Measurements from ENCODE around the gene TMEM11.

TMEM11 gene

DNA sequence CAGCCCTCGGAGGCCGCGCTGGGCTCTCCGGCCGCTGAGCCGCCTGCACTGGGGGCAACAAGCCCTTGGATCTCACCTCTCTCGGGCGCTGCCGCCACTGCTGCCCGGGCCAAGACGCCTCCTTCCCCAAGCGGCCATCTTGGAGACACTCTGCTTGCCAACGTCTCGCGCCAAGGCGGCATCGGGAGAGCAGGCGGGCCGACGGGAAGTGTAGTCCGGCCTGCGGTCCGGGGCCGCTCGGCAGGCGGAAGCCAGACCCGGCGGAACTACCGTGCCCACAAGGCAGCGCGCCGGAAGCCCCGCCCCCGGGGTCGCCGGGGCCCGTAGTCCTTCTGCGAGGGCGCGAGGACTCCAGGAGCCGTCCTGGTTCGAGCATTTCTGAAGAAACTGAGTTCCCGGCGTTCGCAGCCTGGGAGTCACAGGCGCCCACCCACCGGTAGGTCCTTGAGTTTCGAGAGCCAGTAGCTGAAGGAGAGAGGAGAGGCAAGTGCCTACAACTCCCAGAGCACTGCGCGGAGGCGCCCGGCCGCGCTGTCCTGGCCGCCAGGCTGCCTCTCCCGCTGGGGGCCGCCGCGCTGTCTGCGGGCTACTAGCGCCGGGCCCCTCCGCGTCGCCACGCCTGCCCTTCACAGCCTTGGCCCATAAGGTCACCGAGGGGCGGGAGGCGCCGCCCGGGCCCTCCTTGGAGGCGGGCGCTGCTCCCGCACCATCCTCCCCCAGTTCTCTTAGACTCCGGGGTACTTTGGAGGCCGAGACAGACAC, at the start of gene TMEM11:
TMEM11 (minus strand) TSS at position 147 of the 762 bp plus-strand sequence; CDS start at position 138, 9 bp downstream.
- peak; percentile 96 for DNase-seq (ENCODE audit: low read depth)

DNA sequence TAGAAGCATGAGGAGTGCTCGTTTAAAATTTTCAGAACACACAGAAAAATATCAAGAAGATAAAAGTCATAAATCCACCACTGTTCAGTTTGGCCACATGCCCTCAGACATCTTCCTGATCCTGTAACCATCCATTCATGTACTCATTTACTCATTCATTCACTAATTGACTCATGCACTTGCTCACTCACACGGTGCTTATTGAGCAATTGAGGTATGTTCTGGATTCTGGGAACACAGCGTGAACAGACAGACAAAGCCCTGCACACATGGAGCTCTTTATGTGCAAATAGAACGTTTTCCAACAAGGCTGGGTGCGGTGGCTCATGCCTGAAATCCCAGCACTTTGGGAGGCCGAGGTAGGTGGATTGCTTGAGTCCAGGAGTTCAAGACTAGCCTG, 49.4 kb upstream of the TMEM11 start:
- no peak for DNase-seq (ENCODE audit: low read depth)

- DNase-seq (ENCODE audit: low read depth) = no peak
Observed at GRCh38 chr17:21262259-21262993, 48.5 kb upstream of the TMEM11 start.

GRCh38 chr17:21258593-21258992, 44.6 kb upstream of the TMEM11 start:
- no peak for DNase-seq (ENCODE audit: low read depth)

DNA sequence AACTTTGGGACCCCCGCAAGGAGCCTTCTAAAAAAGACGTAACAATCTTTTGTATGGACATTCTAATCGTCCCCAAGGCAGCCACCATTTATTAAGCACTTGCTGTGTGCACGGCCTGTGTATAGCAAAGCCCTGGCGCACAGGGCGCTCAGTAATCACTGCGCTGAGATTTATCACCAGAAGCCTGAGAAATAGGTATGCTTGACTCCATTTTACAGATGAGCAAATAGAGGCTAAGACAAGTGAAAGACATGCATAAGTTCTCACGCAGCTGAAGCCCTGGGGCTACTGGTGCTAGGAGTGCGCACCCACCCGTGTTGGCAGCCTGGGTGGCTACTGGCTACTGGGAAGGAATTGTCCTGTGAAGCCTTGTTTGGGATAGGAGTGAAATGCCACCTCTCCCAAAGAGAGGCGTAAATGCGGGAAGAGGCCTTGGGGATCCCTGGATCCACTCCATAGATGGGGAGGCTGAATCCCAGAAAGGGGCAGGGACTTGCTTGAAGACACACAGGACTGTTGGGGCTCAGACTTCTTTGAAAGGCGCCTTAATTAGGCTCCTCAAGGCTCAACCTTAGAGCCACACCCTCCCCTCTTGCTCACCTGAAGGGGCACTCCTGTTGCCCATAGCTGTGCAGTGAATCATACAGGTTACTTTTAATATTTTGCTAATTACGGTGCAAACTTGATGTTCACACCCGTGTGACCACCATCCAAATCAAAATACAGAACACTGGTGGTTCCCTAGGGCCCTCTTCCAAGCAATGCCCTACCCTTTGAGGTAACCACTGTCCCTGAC, 39.9 kb upstream of the TMEM11 start:
- DNase-seq (ENCODE audit: low read depth) = no peak

DNA sequence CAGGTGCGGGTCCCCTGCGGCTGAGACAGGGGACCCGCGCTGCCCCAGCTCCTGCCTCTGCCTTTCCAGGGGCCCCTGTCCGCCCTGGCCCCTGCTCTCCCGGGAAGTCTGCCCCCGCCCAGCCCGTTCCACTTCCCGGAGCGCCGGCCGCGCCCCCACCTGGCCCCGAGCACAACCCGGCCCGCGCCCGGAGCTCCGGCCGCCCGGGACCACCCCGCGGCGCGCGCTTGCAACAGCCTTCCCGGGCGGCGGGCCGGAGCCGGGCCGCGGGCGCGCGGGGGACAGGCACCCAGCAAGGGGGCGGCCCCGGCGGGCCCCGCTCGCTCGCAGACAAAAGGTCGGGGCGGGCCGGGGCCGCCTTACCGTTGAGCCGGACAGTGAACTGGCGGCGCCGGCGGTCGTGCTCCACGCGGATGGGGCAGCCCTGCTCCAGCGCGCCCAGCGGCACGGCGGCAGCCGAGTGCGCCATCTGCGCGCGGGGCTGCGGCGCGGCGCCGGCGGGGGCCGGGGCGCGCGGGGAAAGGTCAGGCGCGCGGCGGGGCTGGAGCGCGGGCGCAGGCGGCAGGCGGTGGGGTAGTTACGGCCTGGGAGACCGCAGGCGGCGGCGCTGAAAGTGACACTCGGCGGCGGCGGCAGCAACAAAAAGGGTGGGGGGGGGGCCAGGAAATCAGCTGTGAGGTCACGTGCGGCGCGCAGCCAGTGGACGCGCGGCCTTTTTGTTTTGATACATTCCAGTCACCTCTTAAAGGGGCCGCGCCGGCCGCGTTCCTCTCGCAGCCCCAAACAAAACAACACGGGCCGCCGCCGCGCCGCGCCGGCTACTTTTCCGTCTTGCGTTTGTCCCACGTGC, 39.1 kb upstream of the TMEM11 start, which contains the start of gene NATD1:
NATD1 (minus strand) TSS at position 615 of the 850 bp plus-strand sequence; CDS start at position 469, 146 bp downstream.
- peak; percentile 71 for DNase-seq (ENCODE audit: low read depth)

- DNase-seq (ENCODE audit: low read depth) = no peak
Observed at GRCh38 chr17:21252289-21252795, 38.4 kb upstream of the TMEM11 start.

GRCh38 chr17:21251337-21252010, 37.5 kb upstream of the TMEM11 start:
- DNase-seq (ENCODE audit: low read depth) = no peak

- no peak for DNase-seq (ENCODE audit: low read depth)
Observed at GRCh38 chr17:21250854-21251253, 36.9 kb upstream of the TMEM11 start.

DNA sequence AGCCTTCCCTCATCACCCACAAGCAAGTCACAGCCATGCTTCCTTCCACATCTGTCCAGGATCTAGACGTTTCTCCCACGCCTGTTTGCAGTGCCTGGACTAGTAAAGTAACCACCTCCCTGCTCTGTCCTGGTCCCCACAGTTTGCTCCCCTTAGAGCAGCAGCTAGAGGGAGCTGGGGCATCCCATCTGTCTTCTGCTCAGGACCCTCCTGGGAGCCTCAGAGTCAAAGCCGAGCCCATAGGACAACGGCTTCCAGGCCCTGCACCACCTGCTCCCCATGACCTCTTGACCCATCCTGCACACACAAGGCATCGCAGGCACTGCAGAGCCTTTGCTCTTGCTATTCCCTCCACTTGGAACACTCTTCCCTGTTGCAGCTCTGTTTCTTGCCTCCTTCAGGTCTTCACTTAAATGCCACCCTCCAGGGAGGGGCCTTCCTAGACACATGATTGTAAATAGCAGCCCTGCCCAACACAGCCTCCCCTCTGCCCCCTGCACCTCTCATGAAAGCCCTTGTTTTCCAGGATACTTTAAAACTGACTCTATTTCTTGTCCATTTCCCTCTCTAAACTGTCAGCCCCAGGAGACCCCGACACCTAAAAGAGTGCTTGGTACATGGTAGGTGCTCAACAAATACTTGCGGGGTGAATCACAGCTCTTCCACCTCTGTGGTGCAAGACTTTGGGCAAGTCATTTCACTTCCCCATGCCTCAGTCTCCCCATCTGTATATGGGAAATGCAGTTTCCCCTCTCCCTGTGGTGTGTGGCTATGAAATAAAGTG, 36.2 kb upstream of the TMEM11 start:
- no peak for DNase-seq (ENCODE audit: low read depth)

GRCh38 chr17:21249086-21249795, 35.3 kb upstream of the TMEM11 start:
- DNase-seq (ENCODE audit: low read depth) = no peak

DNA sequence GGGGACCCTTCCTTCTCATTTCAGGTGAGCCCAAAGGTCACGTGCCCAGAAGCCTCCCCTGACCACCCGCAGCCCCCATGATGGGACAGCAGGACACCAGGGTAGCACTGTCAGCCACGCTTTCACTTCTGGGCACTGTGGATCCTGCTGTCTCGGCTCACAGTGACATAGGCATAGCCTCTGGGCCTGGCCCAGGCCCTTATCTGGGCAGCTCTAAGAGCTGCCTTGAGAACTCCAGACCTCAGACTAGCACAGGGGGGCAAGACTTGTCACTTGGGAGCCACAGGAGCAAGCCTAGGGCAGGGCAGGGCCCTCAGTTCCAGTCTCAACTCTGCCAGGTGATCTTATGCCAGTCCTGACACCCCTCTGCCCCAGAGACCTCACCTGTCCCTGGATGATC, 34.5 kb upstream of the TMEM11 start:
- DNase-seq (ENCODE audit: low read depth) = no peak

GRCh38 chr17:21247552-21248258, 33.7 kb upstream of the TMEM11 start:
- DNase-seq (ENCODE audit: low read depth) = no peak

GRCh38 chr17:21246698-21247097, 32.7 kb upstream of the TMEM11 start:
- DNase-seq (ENCODE audit: low read depth) = no peak

- no peak for DNase-seq (ENCODE audit: low read depth)
Observed at GRCh38 chr17:21245639-21246084, 31.7 kb upstream of the TMEM11 start.

DNA sequence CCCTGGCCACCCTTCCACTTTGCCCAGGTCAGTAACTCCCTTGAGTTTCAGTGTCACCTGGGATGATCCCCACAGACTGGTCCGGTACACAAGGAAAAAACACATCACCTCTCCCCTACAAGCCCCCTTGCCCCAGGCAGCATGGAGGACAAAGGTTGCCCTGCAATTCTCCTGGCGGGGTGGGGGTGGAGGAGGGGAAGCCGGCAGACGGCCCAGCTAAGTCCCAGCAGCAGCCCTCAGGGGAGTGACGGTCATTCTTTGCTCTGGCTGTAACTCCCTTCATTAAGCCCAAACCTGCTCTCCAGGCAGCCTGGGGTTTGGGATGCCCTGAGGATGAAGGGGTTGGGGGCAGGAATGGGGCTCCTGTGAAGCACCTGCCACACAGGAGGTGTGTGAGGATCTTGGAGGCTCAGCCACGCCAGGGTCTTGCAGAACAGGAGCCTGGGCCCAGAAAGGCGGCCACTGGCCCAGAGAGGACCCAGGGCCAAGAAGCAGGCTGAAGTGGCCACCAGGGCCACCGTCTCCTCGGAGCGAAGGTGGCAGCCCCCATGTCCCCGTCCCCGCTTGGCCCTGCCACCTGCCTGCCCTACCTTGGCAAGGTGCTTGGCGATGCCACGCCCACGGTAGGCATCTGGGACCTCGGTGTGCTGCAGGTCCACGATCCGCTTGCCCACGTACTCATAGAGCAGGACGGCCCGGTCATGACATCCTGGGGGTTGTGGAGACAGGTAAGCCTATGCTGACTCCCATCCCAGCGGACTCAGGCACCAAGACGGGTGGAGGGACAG, 29.7 kb upstream of the TMEM11 start:
- no peak for DNase-seq (ENCODE audit: low read depth)

DNA sequence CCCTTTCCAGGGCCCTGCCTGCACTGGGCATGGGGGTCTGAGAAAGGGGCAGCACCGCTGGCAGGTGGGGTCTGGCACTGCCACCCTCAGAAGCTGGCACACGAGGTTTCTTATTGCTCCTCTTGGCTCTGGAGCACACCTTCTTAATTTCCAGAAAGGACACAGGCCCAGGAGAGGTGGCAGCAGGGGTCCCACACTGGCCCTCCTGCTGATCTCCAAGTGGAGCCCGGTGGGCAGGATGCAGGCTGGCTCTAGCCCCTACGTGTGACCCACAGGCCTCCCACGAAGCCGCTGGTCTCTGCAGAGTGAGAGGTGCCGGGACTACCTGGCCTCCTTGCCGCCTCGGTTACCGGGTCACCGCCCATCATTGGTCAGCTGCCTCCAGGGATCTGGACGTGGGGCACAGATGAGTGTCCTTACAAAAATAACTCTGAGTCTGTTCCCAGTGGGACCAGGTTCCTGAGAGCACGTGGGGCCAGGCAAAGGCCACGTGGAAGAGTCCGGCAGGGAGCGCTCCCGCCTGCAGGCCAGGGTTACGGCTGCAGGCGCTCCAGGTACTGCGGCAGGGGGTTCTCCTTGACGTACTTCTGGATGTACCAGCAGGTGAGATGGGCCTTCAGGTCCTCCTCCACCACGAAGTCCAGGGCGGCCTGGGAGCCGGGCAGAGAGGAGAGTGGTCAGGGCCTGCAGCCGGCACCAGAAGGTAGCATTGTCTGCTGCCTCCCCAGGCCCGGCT, 29.0 kb upstream of the TMEM11 start:
- no peak for DNase-seq (ENCODE audit: low read depth)

Measured in activated T-cell treated with anti-CD3 and anti-CD28 coated beads for 48 hours (primary cell).